ENCODE measurements around the gene WWOX. TPM values are rescaled to one million over a fixed set of nuclear protein-coding genes. Genes with fewer than 3 reads are reported as not detected.

The WWOX gene
- total RNA-seq, 1 donor from 2014 or later = 28.2 TPM

DNA sequence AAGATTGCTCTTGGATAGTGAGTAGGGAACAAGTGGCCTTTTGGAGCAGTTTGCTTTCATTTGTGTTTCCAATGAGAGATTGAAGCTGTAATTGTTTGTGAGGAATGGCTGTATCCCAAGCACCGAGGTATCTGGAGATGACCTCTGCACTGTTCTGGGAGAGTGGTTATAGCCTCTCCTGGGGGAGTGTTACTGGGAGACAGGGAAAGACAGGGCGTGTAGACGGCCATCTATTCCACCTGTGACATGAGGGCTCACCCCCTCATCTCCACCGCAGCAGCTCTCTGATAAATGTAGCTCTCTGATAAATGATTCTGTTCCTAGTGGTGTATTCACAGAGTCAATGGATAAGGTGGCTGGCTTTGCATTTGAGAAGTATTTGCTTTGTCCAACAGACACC lies 1107.4 kb downstream of the WWOX start:
- no peak overlapping the region for H3K4me3 Mint-ChIP-seq (ENCODE audit: unreplicated experiment)
- DNase-seq (ENCODE audit: extremely low spot score, unreplicated experiment) = no peak
- no peak overlapping the region for H3K27ac Mint-ChIP-seq (ENCODE audit: unreplicated experiment)
- TF ChIP-seq, protein P1, sequence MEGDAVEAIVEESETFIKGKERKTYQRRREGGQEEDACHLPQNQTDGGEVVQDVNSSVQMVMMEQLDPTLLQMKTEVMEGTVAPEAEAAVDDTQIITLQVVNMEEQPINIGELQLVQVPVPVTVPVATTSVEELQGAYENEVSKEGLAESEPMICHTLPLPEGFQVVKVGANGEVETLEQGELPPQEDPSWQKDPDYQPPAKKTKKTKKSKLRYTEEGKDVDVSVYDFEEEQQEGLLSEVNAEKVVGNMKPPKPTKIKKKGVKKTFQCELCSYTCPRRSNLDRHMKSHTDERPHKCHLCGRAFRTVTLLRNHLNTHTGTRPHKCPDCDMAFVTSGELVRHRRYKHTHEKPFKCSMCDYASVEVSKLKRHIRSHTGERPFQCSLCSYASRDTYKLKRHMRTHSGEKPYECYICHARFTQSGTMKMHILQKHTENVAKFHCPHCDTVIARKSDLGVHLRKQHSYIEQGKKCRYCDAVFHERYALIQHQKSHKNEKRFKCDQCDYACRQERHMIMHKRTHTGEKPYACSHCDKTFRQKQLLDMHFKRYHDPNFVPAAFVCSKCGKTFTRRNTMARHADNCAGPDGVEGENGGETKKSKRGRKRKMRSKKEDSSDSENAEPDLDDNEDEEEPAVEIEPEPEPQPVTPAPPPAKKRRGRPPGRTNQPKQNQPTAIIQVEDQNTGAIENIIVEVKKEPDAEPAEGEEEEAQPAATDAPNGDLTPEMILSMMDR (IDR thresholded peaks at IDR 0.05) = no peak
- H3K36me3 Mint-ChIP-seq (ENCODE audit: unreplicated experiment) = no peaks in the 10 kb centered on the region
- H3K4me1 Mint-ChIP-seq (ENCODE audit: unreplicated experiment) = no peaks in the 10 kb centered on the region
- no peaks in the 10 kb centered on the region for H3K9me3 Mint-ChIP-seq (ENCODE audit: unreplicated experiment)
- no peaks in the 10 kb centered on the region for H3K27me3 Mint-ChIP-seq (ENCODE audit: unreplicated experiment)

DNA sequence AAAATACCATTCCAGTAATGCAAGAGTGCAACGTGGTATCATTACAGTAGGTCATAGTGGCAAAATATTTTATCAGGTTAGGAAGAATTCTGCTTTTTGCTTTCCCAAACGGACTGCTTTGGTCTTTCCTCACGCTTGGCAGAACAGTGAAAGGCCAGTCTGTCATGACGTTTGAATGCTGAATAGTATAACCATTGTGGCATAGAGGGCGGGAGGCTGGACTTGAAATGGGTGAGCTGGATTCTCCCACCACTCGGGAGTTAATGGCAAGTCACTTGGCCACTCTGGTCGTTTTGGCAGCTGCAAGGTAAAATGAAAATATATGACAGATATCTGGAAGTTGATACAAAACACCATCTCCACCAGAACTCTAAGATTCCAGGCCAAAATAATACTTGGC lies 1109.9 kb downstream of the WWOX start:
- Mint-ChIP-seq H3K4me1 (ENCODE audit: unreplicated experiment) (no peaks in the 10 kb centered on the region), H3K9me3 (ENCODE audit: unreplicated experiment) (peaks cover 5% of the 10 kb centered on the region), H3K27ac (ENCODE audit: unreplicated experiment) (no peak overlapping the region), H3K36me3 (ENCODE audit: unreplicated experiment) (no peaks in the 10 kb centered on the region), H3K4me3 (ENCODE audit: unreplicated experiment) (no peak overlapping the region), H3K27me3 (ENCODE audit: unreplicated experiment) (no peaks in the 10 kb centered on the region)
- TF ChIP-seq, protein P1 (IDR thresholded peaks at IDR 0.05) = no peak
- DNase-seq (ENCODE audit: extremely low spot score, unreplicated experiment) = no peak

DNA sequence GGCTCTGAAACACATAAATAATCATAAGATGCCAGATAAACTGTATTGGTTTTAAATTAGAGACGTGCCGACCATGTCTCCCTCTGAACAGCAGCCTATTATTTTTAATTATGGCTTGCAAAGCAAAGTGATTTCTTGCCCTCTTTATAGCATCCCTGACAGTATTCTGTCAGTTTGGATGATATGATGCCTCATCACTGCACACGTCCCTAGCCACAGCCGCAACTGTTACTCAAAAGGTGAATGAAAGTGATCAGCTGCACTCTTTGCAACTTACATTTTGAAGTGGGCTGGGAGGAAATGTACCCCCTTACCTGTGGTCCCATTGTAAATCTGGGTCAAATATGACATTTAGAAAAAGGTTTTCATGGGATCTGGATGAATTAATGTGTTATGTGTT lies 1111.2 kb downstream of the WWOX start:
- H3K27ac Mint-ChIP-seq (ENCODE audit: unreplicated experiment) = no peak overlapping the region
- no peak overlapping the region for H3K4me3 Mint-ChIP-seq (ENCODE audit: unreplicated experiment)
- no peaks in the 10 kb centered on the region for H3K4me1 Mint-ChIP-seq (ENCODE audit: unreplicated experiment)
- TF ChIP-seq, protein P1 (IDR thresholded peaks at IDR 0.05) = no peak
- H3K36me3 Mint-ChIP-seq (ENCODE audit: unreplicated experiment) = no peaks in the 10 kb centered on the region
- DNase-seq (ENCODE audit: extremely low spot score, unreplicated experiment) = no peak
- no peaks in the 10 kb centered on the region for H3K27me3 Mint-ChIP-seq (ENCODE audit: unreplicated experiment)
- peaks cover 5% of the 10 kb centered on the region for H3K9me3 Mint-ChIP-seq (ENCODE audit: unreplicated experiment)

DNA sequence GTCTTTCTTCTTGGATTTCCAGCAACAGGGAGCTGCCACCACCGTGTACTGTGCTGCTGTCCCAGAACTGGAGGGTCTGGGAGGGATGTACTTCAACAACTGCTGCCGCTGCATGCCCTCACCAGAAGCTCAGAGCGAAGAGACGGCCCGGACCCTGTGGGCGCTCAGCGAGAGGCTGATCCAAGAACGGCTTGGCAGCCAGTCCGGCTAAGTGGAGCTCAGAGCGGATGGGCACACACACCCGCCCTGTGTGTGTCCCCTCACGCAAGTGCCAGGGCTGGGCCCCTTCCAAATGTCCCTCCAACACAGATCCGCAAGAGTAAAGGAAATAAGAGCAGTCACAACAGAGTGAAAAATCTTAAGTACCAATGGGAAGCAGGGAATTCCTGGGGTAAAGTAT lies 1112.1 kb downstream of the WWOX start:
- no peaks in the 10 kb centered on the region for H3K27me3 Mint-ChIP-seq (ENCODE audit: unreplicated experiment)
- TF ChIP-seq, protein P1 (IDR thresholded peaks at IDR 0.05) = no peak
- H3K27ac Mint-ChIP-seq (ENCODE audit: unreplicated experiment) = no peak overlapping the region
- no peak overlapping the region for H3K4me3 Mint-ChIP-seq (ENCODE audit: unreplicated experiment)
- H3K9me3 Mint-ChIP-seq (ENCODE audit: unreplicated experiment) = peaks cover 5% of the 10 kb centered on the region
- no peak for DNase-seq (ENCODE audit: extremely low spot score, unreplicated experiment)
- no peaks in the 10 kb centered on the region for H3K4me1 Mint-ChIP-seq (ENCODE audit: unreplicated experiment)
- H3K36me3 Mint-ChIP-seq (ENCODE audit: unreplicated experiment) = no peaks in the 10 kb centered on the region

DNA sequence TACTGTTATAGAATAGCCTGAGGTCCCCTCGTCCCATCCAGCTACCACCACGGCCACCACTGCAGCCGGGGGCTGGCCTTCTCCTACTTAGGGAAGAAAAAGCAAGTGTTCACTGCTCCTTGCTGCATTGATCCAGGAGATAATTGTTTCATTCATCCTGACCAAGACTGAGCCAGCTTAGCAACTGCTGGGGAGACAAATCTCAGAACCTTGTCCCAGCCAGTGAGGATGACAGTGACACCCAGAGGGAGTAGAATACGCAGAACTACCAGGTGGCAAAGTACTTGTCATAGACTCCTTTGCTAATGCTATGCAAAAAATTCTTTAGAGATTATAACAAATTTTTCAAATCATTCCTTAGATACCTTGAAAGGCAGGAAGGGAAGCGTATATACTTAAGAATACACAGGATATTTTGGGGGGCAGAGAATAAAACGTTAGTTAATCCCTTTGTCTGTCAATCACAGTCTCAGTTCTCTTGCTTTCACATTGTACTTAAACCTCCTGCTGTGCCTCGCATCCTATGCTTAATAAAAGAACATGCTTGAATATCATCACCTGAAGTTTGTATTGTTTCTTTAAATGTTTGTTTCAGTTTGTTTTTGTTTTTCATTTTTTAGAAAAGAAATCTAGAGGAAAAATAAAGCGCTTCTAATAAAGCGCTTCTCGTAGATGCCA lies 1112.8 kb downstream of the WWOX start:
- TF ChIP-seq, protein P1 (IDR thresholded peaks at IDR 0.05) = no peak
- no peaks in the 10 kb centered on the region for H3K27me3 Mint-ChIP-seq (ENCODE audit: unreplicated experiment)
- DNase-seq (ENCODE audit: extremely low spot score, unreplicated experiment) = no peak
- no peaks in the 10 kb centered on the region for H3K4me1 Mint-ChIP-seq (ENCODE audit: unreplicated experiment)
- H3K27ac Mint-ChIP-seq (ENCODE audit: unreplicated experiment) = no peak overlapping the region
- peaks cover 5% of the 10 kb centered on the region for H3K9me3 Mint-ChIP-seq (ENCODE audit: unreplicated experiment)
- H3K4me3 Mint-ChIP-seq (ENCODE audit: unreplicated experiment) = no peak overlapping the region
- no peaks in the 10 kb centered on the region for H3K36me3 Mint-ChIP-seq (ENCODE audit: unreplicated experiment)
